Right atrium auricular region (tissue), 2 donors: ENCODE measurements around the gene CTTNBP2. TPM values are rescaled to one million over a fixed set of nuclear protein-coding genes. Genes with fewer than 3 reads are reported as not detected.

Experiments
- DNase-seq: peaks from one replicate; pipeline ENCODE4 v3.0.0-alpha.2; 2019; ENCODE audit warnings: low spot score
- H3K27ac ChIP-seq, 2 donors: fragments of 200-600 bp; sonication (generic); 1 replicate in 1 of 2; 2 replicates in 1 of 2; pipeline ENCODE4 v1.5.1; 2016 to 2019
- H3K27me3 ChIP-seq, 2 donors: fragments of 200-600 bp; sonication (generic); one replicate each; pipeline versions ENCODE4 v1.5.1 to v1.6.0; 2017 to 2019
- H3K36me3 ChIP-seq: fragments of 200-600 bp; sonication (generic); one replicate; pipeline ENCODE4 v1.5.1; 2016
- H3K4me1 ChIP-seq, 2 donors: fragments of 200-600 bp; sonication (generic); one replicate each; pipeline versions ENCODE4 v1.5.1 to v1.6.0; 2017 to 2019
- H3K4me3 ChIP-seq, 2 donors: fragments of 200-600 bp; sonication (generic); 1 replicate in 1 of 2; 2 replicates in 1 of 2; pipeline ENCODE4 v1.5.1; 2017 to 2019; ENCODE audit warnings: mild to moderate bottlenecking in 1 of 2, moderate library complexity in 1 of 2
- H3K9me3 ChIP-seq, 2 donors: fragments of 200-600 bp; sonication (generic); one replicate each; pipeline ENCODE4 v1.5.1; 2019
- CTCF ChIP-seq, 2 donors: fragments of 200-600 bp; sonication (generic); IDR thresholded peaks; one replicate each; pipeline ENCODE4 v1.5.1; 2019; ENCODE audit warnings: antibody characterized with exemption in 2 of 2
- total RNA-seq, 2 donors: library from RNA; depleted of rRNA; stranded (reverse); fragments of >200 nt; gene quantifications; one replicate each; pipeline ENCODE4 v1.1.0, GENCODE V29; 2016

Gene CTTNBP2
- total RNA-seq, 2 donors from 2014 or later, result 4.4 to 4.6 TPM

- Histone ChIP-seq H3K4me3 (no peak overlapping the region), H3K27me3 (no peaks in the 10 kb centered on the region), H3K9me3 (no peaks in the 10 kb centered on the region), H3K27ac (no peak overlapping the region), H3K4me1 (peaks cover 0 to 4% of the 10 kb centered on the region in 2 donors), H3K36me3 (peaks cover 13% of the 10 kb centered on the region)
- DNase-seq, result no peak
- no peak for TF ChIP-seq CTCF (IDR thresholded peaks at IDR 0.05)
Observed at GRCh38 chr7:117756586-117757085, 116.6 kb downstream of the CTTNBP2 start.

DNA sequence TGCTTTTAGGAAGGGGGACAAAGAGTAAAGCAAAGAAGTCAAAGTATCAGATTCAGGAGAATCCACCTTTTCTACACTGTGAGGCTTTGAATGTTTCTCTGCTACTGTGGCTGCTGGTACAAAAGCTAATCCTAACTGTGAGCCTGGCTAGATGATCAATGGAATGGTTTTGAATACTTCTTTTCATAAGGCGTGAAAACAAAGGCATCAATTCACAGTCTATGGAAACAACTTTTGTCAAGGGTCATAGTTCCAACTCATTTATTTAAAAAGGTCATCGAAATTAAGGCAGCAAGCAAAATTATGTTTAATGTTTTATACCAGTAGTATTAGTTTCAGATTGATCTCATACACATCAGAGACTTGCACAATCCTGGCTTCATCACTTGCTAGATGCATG, 118.1 kb downstream of the CTTNBP2 start:
- H3K9me3 ChIP-seq, result no peaks in the 10 kb centered on the region

DNA sequence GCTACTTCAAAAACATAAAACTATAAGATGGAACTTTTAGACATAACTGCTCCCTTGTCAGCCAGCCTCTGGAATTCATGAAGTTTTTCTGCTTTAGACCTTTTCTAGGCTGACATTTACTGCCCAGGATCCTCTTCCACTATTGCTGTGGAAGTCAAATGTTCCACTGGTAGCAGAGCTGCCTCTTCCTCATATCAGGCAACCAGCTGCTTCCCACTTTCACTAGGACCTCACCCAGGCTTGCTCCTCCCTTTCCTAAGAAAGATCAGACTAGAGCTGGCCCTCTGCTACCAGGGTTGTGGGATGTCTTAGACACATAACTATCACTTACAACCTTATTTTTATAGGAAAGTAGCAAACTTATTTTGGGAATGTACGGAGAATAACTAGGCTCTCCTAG, 121.5 kb downstream of the CTTNBP2 start:
- no peak overlapping the region for H3K4me3 ChIP-seq
- DNase-seq, result no peak
- no peaks in the 10 kb centered on the region for H3K9me3 ChIP-seq
- H3K27ac ChIP-seq, result no peak overlapping the region
- no peaks in the 10 kb centered on the region for H3K27me3 ChIP-seq
- TF ChIP-seq CTCF (IDR thresholded peaks at IDR 0.05), result no peak
- H3K4me1 ChIP-seq, result peaks cover 0 to 4% of the 10 kb centered on the region in 2 donors
- H3K36me3 ChIP-seq, result no peaks in the 10 kb centered on the region

More for the DNA sequence above, 118.1 kb downstream of the CTTNBP2 start:
- no peak for DNase-seq
- no peak for TF ChIP-seq CTCF (IDR thresholded peaks at IDR 0.05)
- Histone ChIP-seq H3K4me3 (no peak overlapping the region), H3K27ac (no peak overlapping the region), H3K27me3 (no peaks in the 10 kb centered on the region), H3K4me1 (peaks cover 0 to 4% of the 10 kb centered on the region in 2 donors), H3K36me3 (peaks cover 10% of the 10 kb centered on the region)

- Histone ChIP-seq H3K36me3 (no peaks in the 10 kb centered on the region), H3K4me1 (peaks cover 0 to 4% of the 10 kb centered on the region in 2 donors), H3K27me3 (no peaks in the 10 kb centered on the region), H3K4me3 (no peak overlapping the region), H3K9me3 (no peaks in the 10 kb centered on the region), H3K27ac (no peak overlapping the region)
- TF ChIP-seq CTCF (IDR thresholded peaks at IDR 0.05), result peak in 1 of 2 donors; percentile 65
- no peak for DNase-seq
Observed at GRCh38 chr7:117750612-117751563, 122.4 kb downstream of the CTTNBP2 start.

- H3K9me3 ChIP-seq, result no peaks in the 10 kb centered on the region
- no peaks in the 10 kb centered on the region for H3K27me3 ChIP-seq
- no peak overlapping the region for H3K27ac ChIP-seq
- peaks cover 20% of the 10 kb centered on the region for H3K36me3 ChIP-seq
- H3K4me1 ChIP-seq, result no peaks in the 10 kb centered on the region
- no peak overlapping the region for H3K4me3 ChIP-seq
- TF ChIP-seq CTCF (IDR thresholded peaks at IDR 0.05), result no peak
- DNase-seq, result no peak
Observed at GRCh38 chr7:117741962-117742361, 131.3 kb downstream of the CTTNBP2 start.
